Lung (tissue), 12 donors: ENCODE results near the gene ATG2A. TPM values are rescaled to one million over a fixed set of nuclear protein-coding genes. Genes with fewer than 3 reads are reported as not detected.

Source experiments
- ATAC-seq: fragments of 200-7000 bp; cut with Tn5 transposase; one replicate; pipeline ENCODE4 v1.9.1; 2020; ENCODE audit warnings: moderate number of reproducible peaks; ENCODE audit not compliant: insufficient read depth, low FRiP score
- DNase-seq, 3 donors: peaks; one replicate each; pipeline ENCODE4 v3.0.0-alpha.2; 2013 to 2017
- H3K27ac ChIP-seq, 2 donors: one replicate each; pipeline ENCODE4 v1.5.1; 2013; ENCODE audit warnings: mild to moderate bottlenecking in 2 of 2, moderate library complexity in 2 of 2, control low read depth in 1 of 2, inconsistent platforms in 1 of 2, low read depth in 1 of 2, low read length in 1 of 2
- H3K27me3 ChIP-seq, 3 donors: one replicate each; pipeline ENCODE4 v1.5.1; 2013; ENCODE audit warnings: low read length in 2 of 3; ENCODE audit not compliant: control insufficient read depth in 3 of 3, insufficient read depth in 3 of 3
- H3K36me3 ChIP-seq, 4 donors: one replicate each; pipeline ENCODE4 v1.5.1; 2013; ENCODE audit warnings: low read length in 4 of 4, mild to moderate bottlenecking in 1 of 4, moderate library complexity in 1 of 4; ENCODE audit not compliant: control insufficient read depth in 4 of 4, insufficient read depth in 4 of 4
- H3K4me1 ChIP-seq, 5 donors: one replicate each; pipeline ENCODE4 v1.5.1; 2013; ENCODE audit warnings: low read length in 5 of 5, mild to moderate bottlenecking in 2 of 5, moderate library complexity in 1 of 5; ENCODE audit not compliant: control insufficient read depth in 5 of 5, insufficient read depth in 5 of 5
- H3K4me3 ChIP-seq: one replicate; pipeline ENCODE4 v1.5.1; 2013; ENCODE audit warnings: mild to moderate bottlenecking, control low read depth, moderate library complexity
- H3K9ac ChIP-seq, 2 donors: one replicate each; pipeline ENCODE4 v1.5.1; 2013; ENCODE audit warnings: low read length in 2 of 2, control low read depth in 1 of 2; ENCODE audit not compliant: insufficient read depth in 1 of 2
- H3K9me3 ChIP-seq, 4 donors: one replicate each; pipeline ENCODE4 v1.5.1; 2013; ENCODE audit warnings: low read length in 3 of 4, mild to moderate bottlenecking in 1 of 4, moderate library complexity in 1 of 4; ENCODE audit not compliant: control insufficient read depth in 4 of 4, insufficient read depth in 3 of 4
- WGBS, 2 donors: extraction: QIAGEN DNeasy Blood & Tissue Kit; methylation state at CpG; one replicate each; pipeline ENCODE4 v1.1.7; 2013; 5-methylcytosine and 5-hydroxymethylcytosine counted together
- polyA plus RNA-seq, 2 donors: library from polyadenylated mRNA; stranded (reverse); fragments of 200-250 nt; gene quantifications; one replicate each; pipeline ENCODE4 v1.2.1, GENCODE V29; 2013
- total RNA-seq, 2 donors: library from RNA; depleted of rRNA in 1 of 2; stranded (reverse); fragments of >200 nt in 1 of 2; gene quantifications; one replicate each; pipeline ENCODE4 v1.2.1, GENCODE V29; 2014 to 2021
- TF ChIP-seq, protein P1 (sequence below): IDR thresholded peaks from 2 replicates; pipeline ENCODE4 v1.5.1; 2012; ENCODE audit warnings: mild to moderate bottlenecking; ENCODE audit errors: control extremely low read depth, extremely low read depth
- donor health status: control.
- donor health status: control.
- donor health status: Bipolar disorder and iron deficiency.
- donor health status: healthy.
- donor health status: DM: yes; HTN: yes; CAD: no.

The ATG2A gene
- total and polyA plus RNA-seq, 4 donors = 17.4 to 32.5 (median 21.0) TPM

DNA sequence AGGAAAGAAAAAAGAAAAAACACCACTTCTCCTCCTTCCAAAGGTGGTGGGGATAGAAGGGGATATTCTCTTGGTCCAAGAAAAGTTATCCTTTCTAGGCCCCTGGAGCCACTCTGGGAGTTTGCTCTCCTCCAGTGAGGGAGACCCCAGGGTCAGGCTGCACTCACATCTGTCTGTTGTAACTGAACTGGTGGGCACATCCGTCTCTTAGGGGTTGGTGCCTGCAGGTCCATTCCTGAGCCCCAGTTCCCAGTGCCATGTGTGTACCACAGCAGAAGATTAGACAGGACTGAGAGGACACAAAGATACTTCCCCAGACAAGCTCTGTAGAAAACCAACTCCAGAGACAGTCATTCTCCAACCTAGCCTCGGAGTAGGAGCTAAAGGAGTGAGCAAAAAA is 3.1 kb upstream of the ATG2A start:
- Histone ChIP-seq H3K27ac (no peak overlapping the region), H3K9ac (no peak overlapping the region), H3K9me3 (no peaks in the 10 kb centered on the region), H3K27me3 (no peaks in the 10 kb centered on the region), H3K4me1 (peaks cover 3 to 38% (median 12%) of the 10 kb centered on the region in 5 donors), H3K4me3 (no peak overlapping the region), H3K36me3 (no peaks in the 10 kb centered on the region)
- DNase-seq = no peak
- TF ChIP-seq, protein P1, sequence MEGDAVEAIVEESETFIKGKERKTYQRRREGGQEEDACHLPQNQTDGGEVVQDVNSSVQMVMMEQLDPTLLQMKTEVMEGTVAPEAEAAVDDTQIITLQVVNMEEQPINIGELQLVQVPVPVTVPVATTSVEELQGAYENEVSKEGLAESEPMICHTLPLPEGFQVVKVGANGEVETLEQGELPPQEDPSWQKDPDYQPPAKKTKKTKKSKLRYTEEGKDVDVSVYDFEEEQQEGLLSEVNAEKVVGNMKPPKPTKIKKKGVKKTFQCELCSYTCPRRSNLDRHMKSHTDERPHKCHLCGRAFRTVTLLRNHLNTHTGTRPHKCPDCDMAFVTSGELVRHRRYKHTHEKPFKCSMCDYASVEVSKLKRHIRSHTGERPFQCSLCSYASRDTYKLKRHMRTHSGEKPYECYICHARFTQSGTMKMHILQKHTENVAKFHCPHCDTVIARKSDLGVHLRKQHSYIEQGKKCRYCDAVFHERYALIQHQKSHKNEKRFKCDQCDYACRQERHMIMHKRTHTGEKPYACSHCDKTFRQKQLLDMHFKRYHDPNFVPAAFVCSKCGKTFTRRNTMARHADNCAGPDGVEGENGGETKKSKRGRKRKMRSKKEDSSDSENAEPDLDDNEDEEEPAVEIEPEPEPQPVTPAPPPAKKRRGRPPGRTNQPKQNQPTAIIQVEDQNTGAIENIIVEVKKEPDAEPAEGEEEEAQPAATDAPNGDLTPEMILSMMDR = no peak
- 87 to 100% methylated on average over 2 of the region's 2 CpGs for WGBS, 2 donors
- no peak for ATAC-seq

DNA sequence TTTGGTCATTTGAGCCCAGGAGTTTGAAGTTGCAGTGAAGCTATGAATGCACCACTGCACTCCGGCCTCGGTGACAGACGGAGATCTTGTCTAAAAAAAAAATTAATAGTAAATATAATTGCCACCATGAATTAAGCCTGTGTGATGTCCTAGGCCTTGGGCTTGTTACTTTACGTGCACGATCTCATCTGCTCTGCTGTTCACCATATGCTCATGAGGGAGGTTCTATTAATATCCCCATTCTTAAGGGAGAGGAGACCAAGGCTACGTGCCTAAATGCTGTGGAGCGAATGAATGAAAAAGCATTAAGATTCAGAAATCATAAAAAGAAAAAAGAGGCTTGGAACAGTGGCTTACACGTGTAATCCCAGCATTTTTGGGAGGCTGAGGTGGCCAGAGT is 2.6 kb upstream of the ATG2A start:
- TF ChIP-seq, protein P1 = no peak
- no peaks in the 10 kb centered on the region for H3K36me3 ChIP-seq
- no peak overlapping the region for H3K9ac ChIP-seq
- ATAC-seq (no peak), DNase-seq (no peak)
- H3K27ac ChIP-seq = no peak overlapping the region
- H3K4me3 ChIP-seq = no peak overlapping the region
- WGBS, 2 donors = 90 to 96% methylated on average over 8 of the region's 8 CpGs
- peaks cover 3 to 38% (median 13%) of the 10 kb centered on the region in 5 donors for H3K4me1 ChIP-seq
- H3K9me3 ChIP-seq = no peaks in the 10 kb centered on the region
- no peaks in the 10 kb centered on the region for H3K27me3 ChIP-seq

DNA sequence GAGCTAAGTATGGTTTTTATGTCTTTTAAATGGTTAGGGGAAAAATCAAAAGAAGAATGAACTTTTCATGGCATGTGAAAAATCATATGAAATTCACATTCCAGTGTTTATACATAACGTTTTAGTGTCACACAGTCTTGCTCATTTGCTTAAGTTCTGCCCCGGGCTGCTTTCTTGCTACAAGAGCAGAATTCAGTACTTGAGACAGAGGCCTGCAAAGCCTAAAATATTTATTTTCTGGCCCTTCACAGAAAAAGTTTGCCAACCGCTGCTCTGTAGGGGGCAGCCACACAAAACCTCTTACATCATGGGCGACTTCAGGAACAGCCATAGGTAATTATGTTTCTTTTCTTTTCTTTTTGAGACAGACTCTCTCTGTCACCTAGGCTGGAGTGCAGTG is 1.0 kb upstream of the ATG2A start:
- H3K4me1 ChIP-seq = peaks cover 3 to 29% (median 9%) of the 10 kb centered on the region in 5 donors
- no peaks in the 10 kb centered on the region for H3K9me3 ChIP-seq
- H3K27ac ChIP-seq = peak overlapping the region in 1 of 2 donors; percentile 83
- no peaks in the 10 kb centered on the region for H3K27me3 ChIP-seq
- DNase-seq = peak; percentile 54 to 77 (median 76)
- peak overlapping the region; percentile 38 to 92 for H3K9ac ChIP-seq
- WGBS, 2 donors = 16 to 17% methylated on average over 4 of the region's 4 CpGs
- peaks cover 0 to 14% (median 0%) of the 10 kb centered on the region in 4 donors for H3K36me3 ChIP-seq
- H3K4me3 ChIP-seq = no peak overlapping the region
- no peak for ATAC-seq
- TF ChIP-seq, protein P1 = no peak

DNA sequence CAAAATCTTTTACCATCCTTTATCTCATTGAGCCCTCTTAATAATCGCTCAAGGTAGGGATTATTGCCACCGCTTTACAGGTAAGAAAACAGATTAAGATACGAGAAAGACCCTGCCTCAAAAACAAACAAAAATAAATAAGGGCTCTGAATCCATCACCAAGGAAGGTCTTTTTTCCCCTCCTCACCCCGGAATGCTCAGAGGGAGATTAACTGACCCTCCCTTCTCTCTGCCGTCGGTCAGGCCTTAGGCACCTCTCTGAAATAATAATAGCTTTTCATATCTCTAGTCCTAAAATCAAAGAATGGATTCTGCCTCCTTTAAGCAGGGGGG is 620 bp upstream of the ATG2A start:
- peak overlapping the region; percentile 38 to 92 for H3K9ac ChIP-seq
- WGBS, 2 donors = 11 to 23% methylated on average over 6 of the region's 6 CpGs
- ATAC-seq = no peak
- TF ChIP-seq, protein P1 = no peak
- peak overlapping the region; percentile 78 to 83 for H3K27ac ChIP-seq
- no peaks in the 10 kb centered on the region for H3K27me3 ChIP-seq
- DNase-seq = no peak
- peaks cover 3 to 29% (median 9%) of the 10 kb centered on the region in 5 donors for H3K4me1 ChIP-seq
- peaks cover 0 to 17% (median 1%) of the 10 kb centered on the region in 4 donors for H3K36me3 ChIP-seq
- H3K4me3 ChIP-seq = peak overlapping the region; percentile 17
- no peaks in the 10 kb centered on the region for H3K9me3 ChIP-seq
